8988T (cell line): ENCODE measurements around the gene KCNMA1.

ENCODE experiments used
- DNase-seq: peaks from one replicate; pipeline ENCODE4 v3.0.0; 2011

Gene KCNMA1

GRCh38 chr10:77051837-77052236 lies 585.8 kb downstream of the KCNMA1 start:
- no peak for DNase-seq

- no peak for DNase-seq
Measured at GRCh38 chr10:77049896-77050295, 587.7 kb downstream of the KCNMA1 start.

- no peak for DNase-seq
Measured at GRCh38 chr10:77049146-77049545, 588.5 kb downstream of the KCNMA1 start.

- no peak for DNase-seq
Measured at GRCh38 chr10:77045085-77045484, 592.5 kb downstream of the KCNMA1 start.

GRCh38 chr10:77043420-77043763 lies 594.2 kb downstream of the KCNMA1 start:
- DNase-seq = no peak

GRCh38 chr10:77042706-77043419 lies 594.7 kb downstream of the KCNMA1 start:
- DNase-seq = no peak

GRCh38 chr10:77041636-77042258 lies 595.9 kb downstream of the KCNMA1 start:
- no peak for DNase-seq

- no peak for DNase-seq
Measured at GRCh38 chr10:77038407-77038806, 599.2 kb downstream of the KCNMA1 start.

GRCh38 chr10:77037735-77038403 lies 599.7 kb downstream of the KCNMA1 start:
- DNase-seq = no peak

- no peak for DNase-seq
Measured at GRCh38 chr10:77036993-77037734, 600.4 kb downstream of the KCNMA1 start.

GRCh38 chr10:77036276-77036675 lies 601.3 kb downstream of the KCNMA1 start:
- DNase-seq = no peak

- no peak for DNase-seq
Measured at GRCh38 chr10:77034795-77035194, 602.8 kb downstream of the KCNMA1 start.

- no peak for DNase-seq
Measured at GRCh38 chr10:77034240-77034639, 603.4 kb downstream of the KCNMA1 start.

- DNase-seq = no peak
Measured at GRCh38 chr10:77032188-77032570, 605.4 kb downstream of the KCNMA1 start.

- no peak for DNase-seq
Measured at GRCh38 chr10:77031531-77032187, 605.9 kb downstream of the KCNMA1 start.

- DNase-seq = no peak
Measured at GRCh38 chr10:77030974-77031373, 606.6 kb downstream of the KCNMA1 start.

- no peak for DNase-seq
Measured at GRCh38 chr10:77029777-77030717, 607.6 kb downstream of the KCNMA1 start.

GRCh38 chr10:77028042-77028441 lies 609.6 kb downstream of the KCNMA1 start:
- DNase-seq = no peak

- DNase-seq = no peak
Measured at GRCh38 chr10:77027576-77027975, 610.0 kb downstream of the KCNMA1 start.

- no peak for DNase-seq
Measured at GRCh38 chr10:77027141-77027540, 610.5 kb downstream of the KCNMA1 start.

GRCh38 chr10:77026148-77026547 lies 611.5 kb downstream of the KCNMA1 start:
- no peak for DNase-seq

GRCh38 chr10:77024461-77024860 lies 613.1 kb downstream of the KCNMA1 start:
- no peak for DNase-seq
